WTC11 (cell line): ENCODE measurements around the gene KLRB1. TPM values are rescaled to one million over a fixed set of nuclear protein-coding genes. Genes with fewer than 3 reads are reported as not detected.

Experiments used
- ATAC-seq: fragments of 200-7000 bp; cut with Tn5 transposase; 2 replicates; pipeline ENCODE4 v1.10.0; 2021; ENCODE audit warnings: mild to moderate bottlenecking, moderate library complexity
- CTCF ChIA-PET: fragments of 300-600 bp; sonication (Branson Sonifier 250); formaldehyde crosslinking; loops from one replicate; lab custom pipeline; 2021; ENCODE audit warnings: antibody characterized with exemption; lab: Charles Lee
- POLR2A ChIA-PET: fragments of 350-600 bp; sonication (Branson Sonifier 250); formaldehyde crosslinking; loops from one replicate; lab custom pipeline; 2021; ENCODE audit warnings: antibody characterized with exemption; lab: Charles Lee
- DNase-seq: peaks from one replicate; pipeline ENCODE4 v3.0.0; 2021; ENCODE audit warnings: low spot score
- H3K27ac Mint-ChIP-seq: 2 replicates; pipeline ENCODE4 v1.8.0; 2021; ENCODE audit warnings: mixed read lengths
- H3K27me3 Mint-ChIP-seq: 2 replicates; pipeline ENCODE4 v1.8.0; 2021; ENCODE audit warnings: low read depth, mild to moderate bottlenecking, moderate library complexity, mixed read lengths
- H3K36me3 Mint-ChIP-seq: 2 replicates; pipeline ENCODE4 v1.8.0; 2021; ENCODE audit warnings: mixed read lengths
- H3K4me1 Mint-ChIP-seq: 2 replicates; pipeline ENCODE4 v1.8.0; 2022; ENCODE audit warnings: mixed read lengths
- H3K4me3 Mint-ChIP-seq: 2 replicates; pipeline ENCODE4 v1.8.0; 2021; ENCODE audit warnings: mild to moderate bottlenecking, moderate library complexity, mixed read lengths
- H3K9me3 Mint-ChIP-seq: 2 replicates; pipeline ENCODE4 v1.8.0; 2021; ENCODE audit warnings: mixed read lengths
- ARID4B ChIP-seq: sonication (generic); formaldehyde crosslinking; IDR thresholded peaks from 2 replicates; pipeline ENCODE4 v1.8.0; 2023; ENCODE audit warnings: missing genetic modification reagents, mild to moderate bottlenecking, borderline replicate concordance
- CREB1 ChIP-seq: sonication (generic); formaldehyde crosslinking; IDR thresholded peaks from 2 replicates; pipeline ENCODE4 v1.8.0; 2023; ENCODE audit warnings: mild to moderate bottlenecking, missing genetic modification reagents
- CREM ChIP-seq: sonication (generic); formaldehyde crosslinking; IDR thresholded peaks from 2 replicates; pipeline ENCODE4 v1.8.1; 2022; ENCODE audit warnings: mild to moderate bottlenecking, missing genetic modification reagents, moderate library complexity
- E2F4 ChIP-seq: sonication (generic); formaldehyde crosslinking; IDR thresholded peaks from 2 replicates; pipeline ENCODE4 v1.8.1; 2022; ENCODE audit warnings: low read depth, mild to moderate bottlenecking, moderate library complexity, missing genetic modification reagents, borderline replicate concordance
- E2F5 ChIP-seq: sonication (generic); formaldehyde crosslinking; IDR thresholded peaks from 2 replicates; pipeline ENCODE4 v1.8.1; 2022; ENCODE audit warnings: mild to moderate bottlenecking, moderate library complexity, missing genetic modification reagents
- EMX1 ChIP-seq: fragments of 250-450 bp; sonication (Bioruptor Pico); IDR thresholded peaks from 2 replicates; pipeline ENCODE4 v1.8.0; 2021; ENCODE audit warnings: mild to moderate bottlenecking
- ETV6 ChIP-seq: sonication (generic); formaldehyde crosslinking; IDR thresholded peaks from 2 replicates; pipeline ENCODE4 v1.8.1; 2022; ENCODE audit warnings: mild to moderate bottlenecking, missing genetic modification reagents
- GABPB1 ChIP-seq: sonication (generic); formaldehyde crosslinking; IDR thresholded peaks from 2 replicates; pipeline ENCODE4 v1.8.1; 2023; ENCODE audit warnings: mild to moderate bottlenecking, missing genetic modification reagents
- GRHL2 ChIP-seq: fragments of 250-450 bp; sonication (Bioruptor Pico); IDR thresholded peaks from 2 replicates; pipeline ENCODE4 v1.8.0; 2022; ENCODE audit warnings: mild to moderate bottlenecking, moderate library complexity; ENCODE audit not compliant: insufficient replicate concordance, severe bottlenecking
- GTF2I ChIP-seq: fragments of 250-450 bp; sonication (Bioruptor Pico); conservative IDR thresholded peaks from 2 replicates; pipeline ENCODE4 v1.4.0; 2021; ENCODE audit warnings: mild to moderate bottlenecking
- JUN ChIP-seq: sonication (generic); formaldehyde crosslinking; IDR thresholded peaks from 2 replicates; pipeline ENCODE4 v1.8.0; 2023; ENCODE audit warnings: mild to moderate bottlenecking, missing genetic modification reagents
- MLX ChIP-seq: sonication (generic); formaldehyde crosslinking; IDR thresholded peaks from 2 replicates; pipeline ENCODE4 v1.8.1; 2023; ENCODE audit warnings: mild to moderate bottlenecking, missing genetic modification reagents, moderate library complexity
- MXD4 ChIP-seq: fragments of 250-450 bp; sonication (Bioruptor Pico); IDR thresholded peaks from 2 replicates; pipeline ENCODE4 v1.8.0; 2021; ENCODE audit warnings: mild to moderate bottlenecking, moderate library complexity, borderline replicate concordance
- MYBL2 ChIP-seq: sonication (generic); formaldehyde crosslinking; IDR thresholded peaks from 2 replicates; pipeline ENCODE4 v1.8.1; 2023; ENCODE audit warnings: mild to moderate bottlenecking, moderate library complexity, missing genetic modification reagents
- NR2C2 ChIP-seq: sonication (generic); formaldehyde crosslinking; IDR thresholded peaks from 2 replicates; pipeline ENCODE4 v1.8.0; 2022; ENCODE audit warnings: mild to moderate bottlenecking, missing genetic modification reagents
- PRDM15 ChIP-seq: sonication (generic); formaldehyde crosslinking; IDR thresholded peaks from 2 replicates; pipeline ENCODE4 v1.8.0; 2022; ENCODE audit warnings: missing genetic modification reagents
- RELA ChIP-seq: sonication (generic); formaldehyde crosslinking; IDR thresholded peaks from 2 replicates; pipeline ENCODE4 v1.8.1; 2022; ENCODE audit warnings: missing genetic modification reagents, mild to moderate bottlenecking, borderline replicate concordance
- TEAD1 ChIP-seq: sonication (generic); formaldehyde crosslinking; IDR thresholded peaks from 2 replicates; pipeline ENCODE4 v1.8.0; 2022; ENCODE audit warnings: mild to moderate bottlenecking, missing genetic modification reagents
- TP53 ChIP-seq: sonication (generic); formaldehyde crosslinking; IDR thresholded peaks from 2 replicates; pipeline ENCODE4 v1.8.1; 2023; ENCODE audit warnings: mild to moderate bottlenecking, missing genetic modification reagents
- USF2 ChIP-seq: sonication (generic); formaldehyde crosslinking; IDR thresholded peaks from 2 replicates; pipeline ENCODE4 v1.8.1; 2023; ENCODE audit warnings: mild to moderate bottlenecking, missing genetic modification reagents, moderate library complexity
- ZMAT4 ChIP-seq: fragments of 250-450 bp; sonication (Bioruptor Pico); IDR thresholded peaks from 2 replicates; pipeline ENCODE4 v1.9.0; 2021; ENCODE audit warnings: mild to moderate bottlenecking
- ZNF219 ChIP-seq: sonication (generic); formaldehyde crosslinking; IDR thresholded peaks from 2 replicates; pipeline ENCODE4 v1.8.0; 2023; ENCODE audit warnings: missing genetic modification reagents, mild to moderate bottlenecking, borderline replicate concordance
- total RNA-seq: library from RNA; stranded (reverse); gene quantifications from 3 replicates; pipeline ENCODE4 v1.2.3, GENCODE V29; 2021

Gene KLRB1
- total RNA-seq, 1 experiment from 2014 or later = not detected

GRCh38 chr12:9640024-9640423, 32.3 kb upstream of the KLRB1 start (continued):
- TF ChIP-seq ZMAT4 (CRISPR knock-in tag) (no peak), RELA (CRISPR knock-in tag) (no peak)

- peaks cover 69% of the 10 kb centered on the region for H3K9me3 Mint-ChIP-seq
- ATAC-seq = peak; percentile 41; the same call in 1 of the 2 replicates
- ChIA-PET POLR2A (no interaction called here), CTCF (interaction anchor here (1.7 kb wide), 1 partner anchor 72 kb away, joined by 7 read pairs; no protein-coding TSS in a partner anchor)
- no peak overlapping the region for H3K27ac Mint-ChIP-seq
- peak; percentile 31 for DNase-seq
- no peak for TF ChIP-seq E2F4 (CRISPR knock-in tag)
- no peak for TF ChIP-seq TEAD1 (CRISPR knock-in tag)
- TF ChIP-seq ZNF219 (CRISPR knock-in tag) = no peak
- no peak for TF ChIP-seq JUN
- TF ChIP-seq GRHL2 = no peak
- peaks cover 55% of the 10 kb centered on the region for H3K36me3 Mint-ChIP-seq
- H3K27me3 Mint-ChIP-seq = no peaks in the 10 kb centered on the region; the same call in 1 of the 2 replicates
- H3K4me3 Mint-ChIP-seq = no peak overlapping the region
- no peaks in the 10 kb centered on the region for H3K4me1 Mint-ChIP-seq
These were observed 29.1 kb upstream of the KLRB1 start for GRCh38 chr12:9636851-9637206.

- Mint-ChIP-seq H3K27me3 (no peaks in the 10 kb centered on the region; the same call in 1 of the 2 replicates), H3K4me1 (no peaks in the 10 kb centered on the region), H3K36me3 (peaks cover 59% of the 10 kb centered on the region), H3K4me3 (no peak overlapping the region), H3K27ac (no peak overlapping the region), H3K9me3 (peaks cover 70% of the 10 kb centered on the region)
- ChIA-PET CTCF (interaction anchor here (1.7 kb wide), 1 partner anchor 72 kb away, joined by 7 read pairs; no protein-coding TSS in a partner anchor), POLR2A (no interaction called here)
- DNase-seq (no peak), ATAC-seq (no peak)
- TF ChIP-seq NR2C2 (CRISPR knock-in tag) = no peak
- TF ChIP-seq ETV6 (CRISPR knock-in tag) = no peak
- TF ChIP-seq PRDM15 = no peak
- TF ChIP-seq GTF2I = no peak
- TF ChIP-seq MYBL2 (CRISPR knock-in tag) = no peak
- no peak for TF ChIP-seq GABPB1
- no peak for TF ChIP-seq JUN
- no peak for TF ChIP-seq USF2
- TF ChIP-seq CREB1 = no peak
- no peak for TF ChIP-seq CREM (CRISPR knock-in tag)
- TF ChIP-seq EMX1 (CRISPR knock-in tag) = no peak
- no peak for TF ChIP-seq MXD4 (CRISPR knock-in tag)
- TF ChIP-seq ARID4B (CRISPR knock-in tag) = no peak
- TF ChIP-seq TP53 = no peak
- no peak for TF ChIP-seq MLX
- no peak for TF ChIP-seq E2F5 (CRISPR knock-in tag)
These were observed 28.6 kb upstream of the KLRB1 start for GRCh38 chr12:9636150-9636850.
